Measurements from ENCODE around the gene ZNF101. TPM values are rescaled to one million over a fixed set of nuclear protein-coding genes. Genes with fewer than 3 reads are reported as not detected.

Gene ZNF101
- total RNA-seq, 2 donors from 2014 or later: 13.9 to 15.9 TPM

GRCh38 chr19:19704836-19705235 lies 36.2 kb downstream of the ZNF101 start:
- no peak overlapping the region for H3K4me3 ChIP-seq
- H3K27ac ChIP-seq: no peak overlapping the region
- no peak for TF ChIP-seq CTCF (IDR thresholded peaks at IDR 0.05)
- no peak overlapping the region for H3K9ac ChIP-seq (ENCODE audit: low read depth in 2 of 2, low read length in 2 of 2)
- no peaks in the 10 kb centered on the region for H3K27me3 ChIP-seq
- intact Hi-C loops (cut with DNase I): no loop called here
- H3K4me1 ChIP-seq: no peaks in the 10 kb centered on the region
- DNase-seq: no peak
- H3K9me3 ChIP-seq: peaks cover 8% of the 10 kb centered on the region
- H3K36me3 ChIP-seq: no peaks in the 10 kb centered on the region

- no peak for DNase-seq
- no peaks in the 10 kb centered on the region for H3K4me1 ChIP-seq
- intact Hi-C loops (cut with DNase I): no loop called here
- peaks cover 23% of the 10 kb centered on the region for H3K36me3 ChIP-seq
- no peak overlapping the region for H3K4me3 ChIP-seq
- TF ChIP-seq CTCF (IDR thresholded peaks at IDR 0.05): no peak
- H3K27me3 ChIP-seq: no peaks in the 10 kb centered on the region
- H3K27ac ChIP-seq: no peak overlapping the region
- no peak overlapping the region for H3K9ac ChIP-seq (ENCODE audit: low read depth in 2 of 2, low read length in 2 of 2)
- peaks cover 28% of the 10 kb centered on the region for H3K9me3 ChIP-seq
Observed at GRCh38 chr19:19710506-19710905, 41.9 kb downstream of the ZNF101 start.

GRCh38 chr19:19711306-19711933 lies 42.8 kb downstream of the ZNF101 start:
- Histone ChIP-seq H3K9me3 (peaks cover 28% of the 10 kb centered on the region), H3K36me3 (peaks cover 23% of the 10 kb centered on the region), H3K27me3 (no peaks in the 10 kb centered on the region), H3K27ac (no peak overlapping the region), H3K4me1 (no peaks in the 10 kb centered on the region), H3K4me3 (no peak overlapping the region), H3K9ac (ENCODE audit: low read depth in 2 of 2, low read length in 2 of 2) (no peak overlapping the region)
- intact Hi-C loops (cut with DNase I): no loop called here
- no peak for TF ChIP-seq CTCF (IDR thresholded peaks at IDR 0.05)
- no peak for DNase-seq

- no peaks in the 10 kb centered on the region for H3K4me1 ChIP-seq
Observed at GRCh38 chr19:19711934-19712828, 43.5 kb downstream of the ZNF101 start.

GRCh38 chr19:19719798-19720197 lies 51.2 kb downstream of the ZNF101 start:
- Histone ChIP-seq H3K27me3 (no peaks in the 10 kb centered on the region), H3K4me3 (no peak overlapping the region), H3K9ac (ENCODE audit: low read depth in 2 of 2, low read length in 2 of 2) (no peak overlapping the region), H3K36me3 (peaks cover 3% of the 10 kb centered on the region), H3K9me3 (peaks cover 9% of the 10 kb centered on the region), H3K27ac (no peak overlapping the region), H3K4me1 (no peaks in the 10 kb centered on the region)
- no peak for TF ChIP-seq CTCF (IDR thresholded peaks at IDR 0.05)
- intact Hi-C loops (cut with DNase I): no loop called here
- no peak for DNase-seq

More at GRCh38 chr19:19711934-19712828, 43.5 kb downstream of the ZNF101 start:
- peaks cover 23% of the 10 kb centered on the region for H3K36me3 ChIP-seq
- TF ChIP-seq CTCF (IDR thresholded peaks at IDR 0.05): no peak
- H3K27me3 ChIP-seq: no peaks in the 10 kb centered on the region
- no peak overlapping the region for H3K27ac ChIP-seq
- H3K4me3 ChIP-seq: no peak overlapping the region
- intact Hi-C loops (cut with DNase I): no loop called here
- no peak for DNase-seq
- H3K9ac ChIP-seq (ENCODE audit: low read depth in 2 of 2, low read length in 2 of 2): no peak overlapping the region
- peaks cover 27% of the 10 kb centered on the region for H3K9me3 ChIP-seq

Measured in colonic mucosa (tissue), 4 donors.